Uterus (tissue), 4 donors: ENCODE data around the gene KCNJ16. TPM values are rescaled to one million over a fixed set of nuclear protein-coding genes. Genes with fewer than 3 reads are reported as not detected.

ENCODE experiments used
- DNase-seq, 2 donors: peaks; one replicate each; pipeline ENCODE4 v3.0.0-alpha.2; 2019 to 2020
- H3K27ac ChIP-seq, 2 donors: fragments of 200-600 bp; sonication (generic); 1 replicate in 1 of 2; 2 replicates in 1 of 2; pipeline ENCODE4 v1.5.1; 2016 to 2018
- H3K27me3 ChIP-seq, 2 donors: fragments of 200-600 bp; sonication (generic); one replicate each; pipeline ENCODE4 v1.5.1; 2018 to 2019; ENCODE audit warnings: control low read depth in 1 of 2
- H3K36me3 ChIP-seq, 2 donors: fragments of 200-600 bp; sonication (generic); one replicate each; pipeline ENCODE4 v1.5.1; 2019; ENCODE audit warnings: control low read depth in 1 of 2
- H3K4me1 ChIP-seq, 2 donors: fragments of 200-600 bp; sonication (generic); one replicate each; pipeline ENCODE4 v1.5.1; 2018 to 2019; ENCODE audit warnings: control low read depth in 1 of 2
- H3K4me3 ChIP-seq, 2 donors: fragments of 200-600 bp; sonication (generic); 1 replicate in 1 of 2; 2 replicates in 1 of 2; pipeline ENCODE4 v1.5.1; 2018 to 2019; ENCODE audit warnings: mild to moderate bottlenecking in 1 of 2
- H3K9me3 ChIP-seq, 2 donors: fragments of 200-600 bp; sonication (generic); one replicate each; pipeline ENCODE4 v1.5.1; 2019; ENCODE audit warnings: control low read depth in 1 of 2
- CTCF ChIP-seq, 4 experiments: fragments of 200-600 bp in 2 of 4; fragments of 450-650 bp in 2 of 4; sonication (generic) in 2 of 4; IDR thresholded peaks; one replicate each; pipeline ENCODE4 v1.5.1; 2016 to 2019; ENCODE audit warnings: antibody characterized with exemption in 4 of 4, mild to moderate bottlenecking in 2 of 4, moderate library complexity in 1 of 4
- POLR2A ChIP-seq, 2 donors: fragments of 450-650 bp; IDR thresholded peaks; one replicate each; pipeline ENCODE4 v1.6.1; 2016; ENCODE audit warnings: antibody characterized with exemption in 2 of 2, mild to moderate bottlenecking in 1 of 2, moderate library complexity in 1 of 2
- intact Hi-C: fragments of 100-400 bp; cut with DNase I; formaldehyde crosslinking; loops from one replicate; pipeline ENCODE4 v1.15.1; 2023; ENCODE audit warnings: low total_unique reads
- total RNA-seq, 4 donors: library from RNA; depleted of rRNA in 3 of 4; stranded (reverse); fragments of >200 nt in 3 of 4; gene quantifications; one replicate each; pipeline versions ENCODE4 v1.1.0 to v1.2.4, GENCODE V29; 2014 to 2023
- donor health status: DM: yes; HTN: yes; CAD: no.

Gene KCNJ16
- total RNA-seq, 4 donors from 2014 or later, result 2.4 TPM; not detected in 2

GRCh38 chr17:70089513-70090148 lies 14.6 kb downstream of the KCNJ16 start:
- DNase-seq, result no peak
- no peaks in the 10 kb centered on the region for H3K36me3 ChIP-seq
- no peak overlapping the region for H3K4me3 ChIP-seq
- H3K27ac ChIP-seq, result no peak overlapping the region
- H3K9me3 ChIP-seq, result no peaks in the 10 kb centered on the region
- no peak for TF ChIP-seq CTCF (IDR thresholded peaks at IDR 0.05)
- no peak for TF ChIP-seq POLR2A (IDR thresholded peaks at IDR 0.05)
- H3K4me1 ChIP-seq, result no peaks in the 10 kb centered on the region
- no peaks in the 10 kb centered on the region for H3K27me3 ChIP-seq
- intact Hi-C loops, result no loop called here

DNA sequence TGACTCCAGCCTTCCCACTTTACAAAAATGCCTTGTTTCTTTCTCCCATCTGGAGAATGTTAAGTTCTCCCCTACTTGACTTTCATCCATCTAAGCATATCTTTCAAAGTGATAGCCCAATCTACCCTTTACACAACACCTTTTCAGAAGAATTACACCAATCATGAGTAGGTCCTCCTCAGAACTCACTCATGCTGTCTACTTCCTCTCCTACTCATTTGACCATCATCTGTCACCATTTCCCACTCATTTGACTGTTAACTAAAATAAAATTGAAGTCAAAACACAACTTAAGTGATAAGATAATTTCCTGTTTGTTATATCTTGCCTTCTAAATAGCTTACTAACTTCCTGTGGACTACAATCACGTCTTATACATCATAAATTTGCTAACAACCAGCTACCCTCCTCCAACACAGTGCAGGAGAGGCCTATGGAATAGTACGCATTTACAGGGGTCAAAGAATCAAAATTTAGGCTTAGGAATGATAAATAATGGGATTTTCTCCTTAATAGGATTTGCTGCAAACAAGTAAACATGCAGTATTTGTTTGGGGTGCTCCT lies 16.1 kb downstream of the KCNJ16 start:
- no peak overlapping the region for H3K4me3 ChIP-seq
- DNase-seq, result no peak
- H3K27ac ChIP-seq, result no peak overlapping the region
- intact Hi-C loops, result no loop called here
- no peaks in the 10 kb centered on the region for H3K27me3 ChIP-seq
- no peaks in the 10 kb centered on the region for H3K36me3 ChIP-seq
- no peaks in the 10 kb centered on the region for H3K9me3 ChIP-seq
- no peaks in the 10 kb centered on the region for H3K4me1 ChIP-seq
- TF ChIP-seq CTCF (IDR thresholded peaks at IDR 0.05), result no peak
- TF ChIP-seq POLR2A (IDR thresholded peaks at IDR 0.05), result no peak

GRCh38 chr17:70091696-70092095 lies 16.7 kb downstream of the KCNJ16 start:
- Histone ChIP-seq H3K27me3 (no peaks in the 10 kb centered on the region), H3K36me3 (no peaks in the 10 kb centered on the region), H3K9me3 (no peaks in the 10 kb centered on the region), H3K27ac (no peak overlapping the region), H3K4me3 (no peak overlapping the region), H3K4me1 (no peaks in the 10 kb centered on the region)
- TF ChIP-seq POLR2A (IDR thresholded peaks at IDR 0.05) (no peak), CTCF (IDR thresholded peaks at IDR 0.05) (no peak)
- DNase-seq, result no peak
- intact Hi-C loops, result no loop called here

DNA sequence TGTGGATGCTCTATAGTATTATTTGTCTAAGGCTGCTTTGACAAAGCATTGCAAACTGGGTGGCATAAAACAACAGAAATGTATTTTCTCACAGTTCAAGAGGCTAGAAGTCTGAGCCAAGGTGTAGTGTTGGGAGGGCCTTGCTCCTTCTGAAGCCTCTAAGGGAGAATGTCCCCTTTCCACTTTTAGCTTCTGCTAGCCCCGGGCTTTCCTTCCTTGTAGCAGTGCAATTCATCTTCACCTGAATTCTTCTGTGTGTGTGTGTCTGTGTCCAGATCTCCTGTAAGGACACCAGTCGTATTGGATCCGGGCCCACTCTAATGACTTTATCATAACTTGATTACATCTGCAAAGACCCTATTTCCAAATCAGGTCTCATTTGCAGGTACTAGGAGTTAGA lies 18.1 kb downstream of the KCNJ16 start:
- no peak for TF ChIP-seq POLR2A (IDR thresholded peaks at IDR 0.05)
- TF ChIP-seq CTCF (IDR thresholded peaks at IDR 0.05), result no peak
- Histone ChIP-seq H3K36me3 (no peaks in the 10 kb centered on the region), H3K27me3 (no peaks in the 10 kb centered on the region), H3K27ac (no peak overlapping the region), H3K4me3 (no peak overlapping the region), H3K4me1 (no peaks in the 10 kb centered on the region), H3K9me3 (no peaks in the 10 kb centered on the region)
- DNase-seq, result no peak
- intact Hi-C loops, result no loop called here

- no peaks in the 10 kb centered on the region for H3K27me3 ChIP-seq
- TF ChIP-seq CTCF (IDR thresholded peaks at IDR 0.05), result no peak
- TF ChIP-seq POLR2A (IDR thresholded peaks at IDR 0.05), result no peak
- H3K9me3 ChIP-seq, result no peaks in the 10 kb centered on the region
- DNase-seq, result no peak
- H3K36me3 ChIP-seq, result no peaks in the 10 kb centered on the region
- intact Hi-C loops, result no loop called here
- H3K4me3 ChIP-seq, result no peak overlapping the region
- no peak overlapping the region for H3K27ac ChIP-seq
- no peaks in the 10 kb centered on the region for H3K4me1 ChIP-seq
Observed at GRCh38 chr17:70095455-70095854, 20.4 kb downstream of the KCNJ16 start.
